ENCODE results near the gene CDKN2A. TPM values are rescaled to one million over a fixed set of nuclear protein-coding genes. Genes with fewer than 3 reads are reported as not detected.
"Not testable (repeated sequence)": the region's sequence is repeated elsewhere in the genome, so short reads cannot be mapped to it uniquely, and the experiment has no call there.

The CDKN2A gene
- total RNA-seq, 1 donor from 2014 or later: 54.6 TPM

GRCh38 chr9:21982861-21983560, 11.2 kb downstream of the CDKN2A start:
- no peak for DNase-seq (ENCODE audit: extremely low read depth, low read depth, low spot score)

- no peak for DNase-seq (ENCODE audit: extremely low read depth, low read depth, low spot score)
Observed at GRCh38 chr9:21982391-21982790, 11.8 kb downstream of the CDKN2A start.

- no peak for DNase-seq (ENCODE audit: extremely low read depth, low read depth, low spot score)
Observed at GRCh38 chr9:21976334-21976875, 17.8 kb downstream of the CDKN2A start.

GRCh38 chr9:21974722-21975409, 19.3 kb downstream of the CDKN2A start:
- DNase-seq (ENCODE audit: extremely low read depth, low read depth, low spot score): no peak

GRCh38 chr9:21974343-21974721, 19.9 kb downstream of the CDKN2A start:
- no peak for DNase-seq (ENCODE audit: extremely low read depth, low read depth, low spot score)

GRCh38 chr9:21972361-21972760, 21.8 kb downstream of the CDKN2A start:
- DNase-seq (ENCODE audit: extremely low read depth, low read depth, low spot score): no peak

GRCh38 chr9:21970800-21971640, 23.2 kb downstream of the CDKN2A start:
- no peak for DNase-seq (ENCODE audit: extremely low read depth, low read depth, low spot score)

GRCh38 chr9:21969951-21970799, 24.0 kb downstream of the CDKN2A start:
- no peak for DNase-seq (ENCODE audit: extremely low read depth, low read depth, low spot score)

GRCh38 chr9:21969011-21969940, 24.9 kb downstream of the CDKN2A start:
- no peak for DNase-seq (ENCODE audit: extremely low read depth, low read depth, low spot score)

- DNase-seq (ENCODE audit: extremely low read depth, low read depth, low spot score): no peak
Observed at GRCh38 chr9:21968331-21969010, 25.7 kb downstream of the CDKN2A start.

- DNase-seq (ENCODE audit: extremely low read depth, low read depth, low spot score): no peak
Observed at GRCh38 chr9:21967702-21968101, 26.5 kb downstream of the CDKN2A start.

GRCh38 chr9:21967169-21967568, 27.0 kb downstream of the CDKN2A start:
- DNase-seq (ENCODE audit: extremely low read depth, low read depth, low spot score): no peak

- DNase-seq (ENCODE audit: extremely low read depth, low read depth, low spot score): no peak
Observed at GRCh38 chr9:21966140-21966851, 27.9 kb downstream of the CDKN2A start.

GRCh38 chr9:21965401-21965951, 28.7 kb downstream of the CDKN2A start:
- no peak for DNase-seq (ENCODE audit: extremely low read depth, low read depth, low spot score)

- no peak for DNase-seq (ENCODE audit: extremely low read depth, low read depth, low spot score)
Observed at GRCh38 chr9:21964925-21965385, 29.2 kb downstream of the CDKN2A start.

- DNase-seq (ENCODE audit: extremely low read depth, low read depth, low spot score): no peak
Observed at GRCh38 chr9:21961569-21961968, 32.6 kb downstream of the CDKN2A start.

GRCh38 chr9:21959268-21959667, 34.9 kb downstream of the CDKN2A start:
- not testable (repeated sequence) for DNase-seq (ENCODE audit: extremely low read depth, low read depth, low spot score)

- no peak for DNase-seq (ENCODE audit: extremely low read depth, low read depth, low spot score)
Observed at GRCh38 chr9:21958833-21959232, 35.4 kb downstream of the CDKN2A start.

Data from glomerular endothelial cell (primary cell).